HAP-1 (cell line): ENCODE data around the gene GRIN3A.

Experiments used
- DNase-seq, 2 experiments: peaks; one replicate each; pipeline ENCODE4 v3.0.0-alpha.2; 2016 to 2020; ENCODE audit warnings: low spot score in 2 of 2
- H3K27me3 ChIP-seq: fragments of 250-450 bp; sonication (Bioruptor Pico); 2 replicates; pipeline ENCODE4 v1.5.1; 2020; ENCODE audit warnings: low read depth, mild to moderate bottlenecking, moderate library complexity
- H3K36me3 ChIP-seq: fragments of 250-450 bp; sonication (Bioruptor Pico); replicated peaks from 2 replicates; pipeline ENCODE4 v1.5.1; 2020; ENCODE audit warnings: mild to moderate bottlenecking
- H3K4me1 ChIP-seq: fragments of 250-450 bp; sonication (Bioruptor Pico); 2 replicates; pipeline ENCODE4 v1.5.1; 2020; ENCODE audit warnings: mild to moderate bottlenecking
- H3K4me3 ChIP-seq: fragments of 250-450 bp; sonication (Bioruptor Pico); 2 replicates; pipeline ENCODE4 v1.5.1; 2020; ENCODE audit warnings: mild to moderate bottlenecking, moderate library complexity
- H3K9me3 ChIP-seq: fragments of 250-450 bp; sonication (Bioruptor Pico); 2 replicates; pipeline ENCODE4 v1.5.1; 2020; ENCODE audit warnings: mild to moderate bottlenecking, moderate library complexity
- in situ Hi-C: fragments of 300-500 bp; cut with MboI; formaldehyde crosslinking; loops from 3 replicates; pipeline ENCODE4 v1.14.3; 2020; ENCODE audit warnings: low sequenced_read_pairs, inconsistent platforms, mixed read lengths

Gene GRIN3A

DNA sequence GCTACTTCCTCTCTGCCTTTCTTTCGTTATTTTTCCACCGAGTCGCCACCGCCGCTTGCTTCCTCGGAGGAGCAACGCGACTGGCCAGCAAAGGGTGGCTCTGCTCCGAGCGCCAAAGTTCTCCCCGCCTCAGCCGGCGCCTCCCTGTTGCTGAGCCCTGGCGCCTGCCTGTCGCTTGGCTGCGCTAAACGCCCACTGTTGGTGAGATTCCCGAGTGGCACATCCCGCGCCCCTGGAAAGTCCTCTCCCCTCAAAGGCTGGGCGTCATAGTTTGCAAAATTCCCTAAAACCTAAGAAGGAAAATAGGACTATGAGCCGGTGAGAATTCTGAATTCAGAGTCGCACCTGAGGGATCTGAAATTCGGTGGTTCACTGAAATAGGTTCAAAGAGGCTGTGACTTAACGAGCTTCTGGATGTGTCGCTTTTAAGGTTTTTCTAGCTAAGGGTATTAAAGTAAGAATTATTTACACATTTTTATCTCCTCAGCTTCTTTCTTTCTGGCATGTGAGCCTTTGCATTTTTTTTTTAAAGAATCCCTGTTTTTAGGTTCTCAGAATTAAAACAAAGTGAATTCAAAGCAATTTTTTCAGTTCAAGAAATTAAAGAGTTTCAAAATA lies at the start of gene GRIN3A:
Gene GRIN3A, minus strand, starts transcription at position 82 of the 618 bp plus-strand sequence. CDS start 668 bp downstream, outside the sequence.
- Histone ChIP-seq H3K9me3 (no peaks in the 10 kb centered on the region), H3K4me3 (peak within 1 kb of the TSS; percentile 27), H3K36me3 (no peaks in the 10 kb centered on the region), H3K4me1 (peaks cover 13% of the 10 kb centered on the region), H3K27me3 (peaks cover 25% of the 10 kb centered on the region)
- in situ Hi-C loops = no loop called here
- peak; percentile 24 to 65 for DNase-seq

DNA sequence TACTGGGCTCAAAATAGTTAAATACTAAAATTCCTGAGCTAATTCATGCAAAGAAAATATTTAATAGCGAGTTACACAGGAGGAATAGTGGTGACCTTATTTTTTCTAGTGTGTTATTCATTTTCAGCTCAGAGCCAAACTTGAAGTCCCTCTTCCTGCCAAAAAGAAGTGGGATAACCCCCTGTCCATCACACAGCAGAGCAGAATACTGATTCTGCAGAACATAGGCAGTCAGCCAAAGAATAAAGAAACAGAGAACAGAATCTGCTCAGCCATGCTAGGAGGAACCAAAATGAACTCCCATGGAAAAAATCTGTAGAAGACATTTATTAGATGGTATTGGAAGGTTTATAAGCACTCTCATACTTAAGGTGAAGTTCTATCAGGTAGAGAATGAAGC lies 49.4 kb upstream of the GRIN3A start:
- H3K9me3 ChIP-seq = no peaks in the 10 kb centered on the region
- no peaks in the 10 kb centered on the region for H3K36me3 ChIP-seq
- peaks cover 3% of the 10 kb centered on the region; the same call in 1 of the 2 replicates for H3K27me3 ChIP-seq
- no peak overlapping the region for H3K4me3 ChIP-seq
- no peaks in the 10 kb centered on the region for H3K4me1 ChIP-seq
- DNase-seq = no peak
- in situ Hi-C loops = no loop called here

DNA sequence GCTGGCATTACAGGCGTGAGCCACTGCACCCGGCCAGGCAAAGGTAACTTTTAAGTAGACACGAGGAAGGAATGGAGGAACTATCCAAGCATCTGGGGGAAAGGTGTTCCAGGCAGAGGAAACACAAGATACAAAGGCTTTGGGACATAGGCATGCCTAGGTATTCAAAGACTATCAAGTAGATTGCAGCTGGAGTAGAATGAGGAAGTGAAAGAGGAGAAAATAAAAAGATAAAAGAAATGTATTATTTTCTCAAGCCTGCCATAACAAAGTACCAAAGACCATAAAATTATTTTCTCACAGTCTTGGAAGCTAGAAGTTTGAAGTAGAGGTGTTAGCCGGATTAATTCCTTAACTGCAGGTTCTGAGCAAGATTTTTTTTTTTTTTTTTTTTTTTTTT lies 39.9 kb upstream of the GRIN3A start:
- Histone ChIP-seq H3K4me3 (no peak overlapping the region), H3K27me3 (no peaks in the 10 kb centered on the region), H3K4me1 (peaks cover 5% of the 10 kb centered on the region; the same call in 1 of the 2 replicates), H3K9me3 (no peaks in the 10 kb centered on the region), H3K36me3 (no peaks in the 10 kb centered on the region)
- DNase-seq = no peak
- in situ Hi-C loops = no loop called here

DNA sequence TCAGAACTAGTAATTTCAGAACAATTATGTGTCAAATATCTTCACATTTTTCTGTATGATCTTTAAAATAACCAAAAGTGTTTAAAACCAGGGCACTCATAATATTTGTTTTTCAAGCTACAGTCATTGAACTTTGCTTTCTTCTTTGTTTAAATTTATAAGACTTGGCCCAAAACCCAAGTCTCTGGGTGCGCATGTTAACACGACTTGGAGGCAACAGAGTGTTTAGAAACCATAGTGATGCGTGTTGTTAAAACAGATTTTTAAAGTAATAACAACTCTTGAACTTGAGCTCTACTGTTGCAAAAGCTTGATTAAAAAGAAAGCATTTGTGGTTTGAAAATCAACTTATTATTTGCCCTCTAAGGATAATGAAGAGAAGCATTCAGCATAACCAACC lies 26.0 kb upstream of the GRIN3A start:
- Histone ChIP-seq H3K36me3 (no peaks in the 10 kb centered on the region), H3K9me3 (no peaks in the 10 kb centered on the region), H3K27me3 (no peaks in the 10 kb centered on the region), H3K4me1 (no peaks in the 10 kb centered on the region), H3K4me3 (no peak overlapping the region)
- in situ Hi-C loops = no loop called here
- DNase-seq = no peak

DNA sequence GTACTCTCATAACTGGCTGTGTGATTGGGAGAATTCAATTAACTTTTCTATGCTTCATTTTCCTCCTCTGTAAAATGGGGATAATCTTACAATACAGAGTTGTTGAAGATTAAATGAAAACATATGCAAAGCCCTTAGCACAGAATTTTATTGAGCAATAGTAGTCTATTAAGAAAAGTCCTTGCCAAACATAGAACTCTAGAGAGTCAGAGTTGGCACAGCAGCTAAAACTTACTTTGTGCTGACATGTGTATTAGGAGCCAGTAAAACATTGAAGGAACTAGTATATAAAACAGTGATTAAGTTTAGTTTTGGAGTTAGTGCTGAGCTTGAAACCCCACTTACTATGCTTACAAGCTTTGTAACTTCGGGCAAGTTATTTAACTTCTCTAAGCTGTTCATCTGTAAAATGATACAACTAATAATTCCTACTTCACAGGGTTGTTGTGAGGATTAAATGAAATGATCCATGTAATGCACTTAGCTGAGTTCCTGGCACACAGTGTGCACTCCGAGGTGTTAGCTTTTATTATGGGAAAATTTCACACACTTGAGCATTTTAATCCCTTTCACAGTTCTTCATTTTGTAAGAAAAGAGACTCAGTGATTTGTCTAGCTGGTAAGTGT lies 20.0 kb upstream of the GRIN3A start:
- Histone ChIP-seq H3K9me3 (no peaks in the 10 kb centered on the region), H3K4me1 (no peaks in the 10 kb centered on the region), H3K36me3 (no peaks in the 10 kb centered on the region), H3K27me3 (no peaks in the 10 kb centered on the region), H3K4me3 (no peak overlapping the region)
- peak in 1 of 2 experiments; percentile 10 for DNase-seq
- in situ Hi-C loops = no loop called here

DNA sequence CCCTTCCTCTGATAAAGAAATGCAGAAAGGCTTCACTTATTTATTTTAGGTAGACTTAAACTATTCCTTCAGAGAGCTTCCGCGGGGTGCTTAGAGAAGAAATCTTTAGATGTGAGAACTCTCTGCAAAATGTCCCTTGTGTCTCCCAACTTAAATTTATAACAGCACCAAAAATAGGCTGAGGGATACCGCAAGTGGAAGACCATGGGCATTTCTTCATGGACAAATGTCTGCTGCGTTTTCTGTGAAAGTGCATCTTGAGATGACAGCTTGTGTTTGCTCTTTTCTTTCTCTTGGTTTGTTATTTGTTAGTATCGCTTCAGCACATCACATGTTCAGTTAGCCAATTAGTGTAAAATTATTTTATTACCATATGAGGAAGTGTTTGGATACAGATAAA lies 15.3 kb upstream of the GRIN3A start:
- Histone ChIP-seq H3K27me3 (no peaks in the 10 kb centered on the region; the same call in 1 of the 2 replicates), H3K4me1 (no peaks in the 10 kb centered on the region), H3K9me3 (no peaks in the 10 kb centered on the region), H3K36me3 (no peaks in the 10 kb centered on the region), H3K4me3 (no peak overlapping the region)
- no peak for DNase-seq
- in situ Hi-C loops = no loop called here

DNA sequence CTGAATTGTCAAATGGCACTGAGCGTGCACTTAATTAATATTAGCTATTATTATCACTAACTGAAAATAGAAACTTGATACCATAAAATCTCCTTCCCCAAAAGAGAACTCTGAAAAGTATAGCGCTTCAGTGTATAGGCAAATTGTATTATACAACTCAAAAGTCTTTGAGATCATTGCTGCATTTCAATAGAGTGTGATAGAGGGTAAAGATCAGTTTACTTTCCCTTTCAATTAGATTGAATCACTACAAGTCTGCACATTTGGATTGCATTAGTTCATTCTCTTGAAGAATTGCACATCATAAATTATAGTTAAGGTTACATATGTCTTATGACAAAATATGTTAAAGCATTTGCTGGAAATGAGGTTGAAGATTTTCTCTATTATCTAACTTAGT lies 13.4 kb upstream of the GRIN3A start:
- no peaks in the 10 kb centered on the region for H3K36me3 ChIP-seq
- H3K4me3 ChIP-seq = no peak overlapping the region
- no peaks in the 10 kb centered on the region for H3K9me3 ChIP-seq
- no peaks in the 10 kb centered on the region; the same call in 1 of the 2 replicates for H3K27me3 ChIP-seq
- no peak for DNase-seq
- no peaks in the 10 kb centered on the region for H3K4me1 ChIP-seq
- in situ Hi-C loops = no loop called here

DNA sequence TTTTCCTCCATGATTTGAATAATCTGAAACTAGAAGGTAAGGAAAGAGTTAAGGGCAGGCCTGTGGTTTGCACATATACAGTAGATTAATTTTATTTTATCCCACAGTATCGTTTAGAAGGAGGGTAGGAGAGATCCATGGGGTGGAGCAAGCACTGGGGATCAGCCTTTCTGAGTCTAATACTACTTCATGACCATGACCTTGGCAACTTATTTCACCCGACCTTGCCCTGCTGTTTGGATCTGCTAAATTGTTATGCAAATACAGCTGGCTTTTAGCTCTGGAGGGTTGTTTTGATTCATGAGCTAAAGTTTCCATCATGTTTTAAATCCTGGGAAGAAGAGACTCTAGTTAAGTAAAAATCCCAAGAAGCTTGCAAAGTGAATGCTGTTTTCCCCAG lies 864 bp upstream of the GRIN3A start:
- in situ Hi-C loops = no loop called here
- H3K36me3 ChIP-seq = no peaks in the 10 kb centered on the region
- H3K27me3 ChIP-seq = peaks cover 25% of the 10 kb centered on the region
- H3K4me3 ChIP-seq = no peak overlapping the region
- peaks cover 13% of the 10 kb centered on the region for H3K4me1 ChIP-seq
- no peaks in the 10 kb centered on the region for H3K9me3 ChIP-seq
- DNase-seq = peak; percentile 42 to 72

DNA sequence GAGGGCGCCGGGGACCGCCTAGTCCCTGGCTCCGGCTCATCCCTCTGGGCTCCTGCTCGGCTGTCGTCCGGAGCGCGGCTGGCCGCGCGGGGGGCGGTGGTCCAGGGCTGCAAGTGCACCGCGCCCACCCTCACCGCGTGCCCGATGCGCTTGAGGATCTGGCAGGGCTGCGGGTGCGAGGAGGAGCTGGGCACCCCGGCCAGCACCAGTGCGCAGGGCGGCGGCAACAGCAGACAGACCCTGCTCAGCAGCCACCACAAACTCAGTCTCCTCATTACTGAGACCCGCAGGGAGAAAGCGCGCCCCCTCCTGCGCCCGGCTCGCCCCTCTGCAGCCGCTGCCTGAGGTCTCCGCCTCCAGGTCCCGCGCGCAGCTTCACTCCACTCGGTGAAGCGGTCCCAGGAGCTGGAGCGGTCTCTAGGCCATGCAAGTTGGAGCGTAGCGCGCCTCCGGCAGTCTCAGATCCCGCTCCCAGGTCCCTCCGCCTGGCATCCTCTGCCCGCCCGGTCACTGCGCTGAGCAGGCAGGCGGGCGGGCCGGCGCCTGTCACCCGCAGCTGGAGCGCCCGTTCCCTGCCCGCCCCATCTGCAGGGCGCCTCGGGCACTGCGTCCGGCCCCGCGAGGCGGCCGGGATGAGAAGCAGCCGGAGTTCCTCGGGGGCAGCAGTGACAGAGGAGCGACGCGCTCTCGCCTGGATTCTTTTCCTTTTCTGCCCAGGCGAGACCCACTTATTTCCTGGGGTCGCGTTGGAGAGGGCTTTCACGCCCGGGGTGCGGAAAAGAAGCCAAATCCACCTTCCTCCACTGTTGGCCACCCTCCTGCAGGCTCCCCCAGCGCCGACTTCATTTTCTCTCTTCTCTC lies 512 bp downstream of the GRIN3A start:
- H3K4me3 ChIP-seq = peak overlapping the region; percentile 27
- H3K4me1 ChIP-seq = peaks cover 13% of the 10 kb centered on the region
- peaks cover 31% of the 10 kb centered on the region for H3K27me3 ChIP-seq
- in situ Hi-C loops = no loop called here
- no peaks in the 10 kb centered on the region for H3K9me3 ChIP-seq
- no peaks in the 10 kb centered on the region for H3K36me3 ChIP-seq
- DNase-seq = peak in 1 of 2 experiments; percentile 13

DNA sequence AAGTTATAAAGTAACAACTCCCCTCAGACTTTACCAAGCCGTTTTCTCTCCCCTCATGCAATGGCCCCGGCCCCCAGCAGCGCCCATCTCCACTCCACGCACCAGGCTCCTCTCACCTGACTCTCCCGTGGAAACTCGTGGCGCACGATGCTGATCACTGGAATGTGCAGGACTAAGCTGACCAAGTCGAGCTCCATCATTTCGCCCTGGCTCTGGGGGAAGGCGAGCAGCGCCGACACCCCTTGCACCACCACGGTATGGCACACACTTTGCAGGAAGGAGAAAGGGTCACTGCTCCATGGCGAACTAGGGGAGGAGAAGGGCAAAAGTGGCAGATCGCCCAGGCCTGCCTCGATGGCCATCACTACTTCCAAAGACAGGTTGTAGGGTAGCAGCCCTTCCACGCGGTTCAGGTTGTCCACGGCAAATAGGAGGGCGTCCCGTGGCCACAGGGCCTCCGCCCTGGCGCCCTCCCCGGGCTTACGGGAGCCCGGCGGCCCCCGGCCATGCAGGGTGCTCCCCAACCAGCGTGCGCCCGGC lies 1.2 kb downstream of the GRIN3A start:
- Histone ChIP-seq H3K4me1 (peaks cover 13% of the 10 kb centered on the region), H3K36me3 (no peaks in the 10 kb centered on the region), H3K4me3 (no peak overlapping the region), H3K27me3 (peaks cover 33% of the 10 kb centered on the region), H3K9me3 (no peaks in the 10 kb centered on the region)
- DNase-seq = no peak
- in situ Hi-C loops = no loop called here

DNA sequence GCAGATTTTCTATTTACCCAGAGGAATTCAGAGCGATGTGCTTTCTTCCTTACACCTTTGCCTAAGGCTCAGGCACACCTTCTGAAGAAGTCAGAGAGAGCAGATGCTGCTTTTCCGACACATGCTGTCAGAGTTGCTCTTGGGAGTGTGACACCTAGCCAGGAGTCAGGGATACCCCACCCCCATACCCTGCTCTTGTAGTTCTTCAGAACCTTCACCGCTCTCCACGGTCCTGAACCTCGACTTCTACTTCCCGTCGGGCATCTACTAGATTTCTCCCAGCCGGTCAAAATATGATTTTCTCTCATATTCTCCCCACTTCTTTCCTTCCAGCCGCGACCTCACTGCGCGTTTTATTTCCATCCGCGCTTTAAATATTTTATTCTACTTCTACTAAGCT lies 1.7 kb downstream of the GRIN3A start:
- no peak overlapping the region for H3K4me3 ChIP-seq
- peak in 1 of 2 experiments; percentile 67 for DNase-seq

DNA sequence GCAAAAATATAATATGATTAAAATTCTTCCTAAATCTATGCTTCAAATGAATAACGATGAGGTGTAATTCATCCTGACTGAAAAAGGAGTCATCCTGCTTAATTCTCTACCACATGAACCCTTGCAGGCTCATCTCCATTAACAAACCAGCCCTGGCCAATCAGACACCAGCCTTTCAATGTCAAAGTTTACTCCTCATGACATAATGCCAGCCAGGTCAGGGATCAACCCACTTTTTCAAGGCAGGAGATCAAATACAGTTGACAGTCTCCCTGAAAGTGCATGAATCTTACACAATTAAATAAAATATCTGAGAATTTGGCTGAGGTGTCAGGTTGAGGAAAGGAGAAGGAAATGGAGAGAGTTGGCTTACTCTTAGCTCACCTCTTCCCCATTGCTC lies 7.0 kb downstream of the GRIN3A start:
- Histone ChIP-seq H3K9me3 (no peaks in the 10 kb centered on the region), H3K4me3 (no peak overlapping the region), H3K36me3 (no peaks in the 10 kb centered on the region), H3K27me3 (peaks cover 17% of the 10 kb centered on the region), H3K4me1 (peaks cover 5% of the 10 kb centered on the region)
- DNase-seq = no peak
- in situ Hi-C loops = no loop called here

More for the DNA sequence above, 1.7 kb downstream of the GRIN3A start:
- Histone ChIP-seq H3K4me1 (peaks cover 13% of the 10 kb centered on the region), H3K27me3 (peaks cover 38% of the 10 kb centered on the region), H3K36me3 (no peaks in the 10 kb centered on the region), H3K9me3 (no peaks in the 10 kb centered on the region)
- in situ Hi-C loops = no loop called here

DNA sequence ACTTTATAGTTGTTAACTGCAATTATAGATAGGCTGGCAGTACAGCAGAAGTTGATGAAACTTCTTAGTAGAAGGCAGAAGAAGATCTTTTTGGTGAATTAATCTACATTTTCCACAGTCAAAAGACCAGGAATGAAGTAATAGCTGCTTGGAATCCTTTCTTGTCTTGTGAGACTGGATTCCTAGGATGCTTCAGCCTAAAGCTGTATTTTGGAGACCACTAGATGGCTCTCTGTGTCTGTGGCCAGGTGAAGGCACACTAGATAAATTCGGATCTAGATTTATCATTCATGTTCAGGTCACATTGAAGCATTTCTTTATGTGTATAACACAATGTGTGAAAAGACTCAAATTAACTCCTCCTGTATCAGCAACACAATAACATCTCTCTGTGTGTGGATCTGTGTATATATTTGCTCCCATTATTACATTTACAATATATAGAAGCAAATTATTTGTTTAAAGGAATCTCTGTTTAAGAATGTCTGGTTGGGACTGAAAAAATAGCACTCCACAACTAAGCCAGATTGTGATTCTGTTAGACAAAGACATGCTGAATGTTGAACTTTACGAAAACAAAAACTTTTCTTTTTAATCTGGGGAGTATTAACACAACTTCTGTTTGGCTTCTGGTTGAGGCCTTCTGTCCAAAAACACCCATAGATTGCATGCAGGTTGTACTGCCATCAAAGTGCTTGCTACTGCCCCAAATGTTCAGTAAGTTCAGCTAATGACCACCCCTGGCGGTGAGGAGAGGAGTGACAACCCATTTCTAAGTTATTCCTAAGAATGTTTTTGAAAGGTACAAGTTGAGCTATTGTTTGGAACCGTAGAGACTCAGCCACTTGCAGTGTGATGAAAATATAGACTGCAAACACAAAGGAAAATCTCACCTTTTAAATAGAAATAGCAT lies 10.6 kb downstream of the GRIN3A start:
- DNase-seq = peak; percentile 30 to 59
- Histone ChIP-seq H3K9me3 (no peaks in the 10 kb centered on the region), H3K36me3 (no peaks in the 10 kb centered on the region), H3K4me3 (no peak overlapping the region), H3K27me3 (peaks cover 8% of the 10 kb centered on the region; the same call in 1 of the 2 replicates), H3K4me1 (peaks cover 5% of the 10 kb centered on the region)
- in situ Hi-C loops = no loop called here
